Tibial nerve (tissue), 4 donors: Measurements from ENCODE around the gene TMEM225B.

Experiments used
- CTCF ChIP-seq, 5 experiments: fragments of 200-600 bp in 3 of 5; fragments of 450-650 bp in 2 of 5; sonication (generic) in 3 of 5; IDR thresholded peaks; one replicate each; pipeline ENCODE4 v1.5.1; 2016 to 2019; ENCODE audit warnings: antibody characterized with exemption in 5 of 5, mild to moderate bottlenecking in 3 of 5, moderate library complexity in 2 of 5
- EP300 ChIP-seq, 2 donors: sonication (generic); formaldehyde crosslinking; IDR thresholded peaks; one replicate each; pipeline ENCODE4 v1.6.1; 2017; ENCODE audit warnings: antibody characterized with exemption in 2 of 2, mild to moderate bottlenecking in 1 of 2

GRCh38 chr7:99594948-99595745, 2.9 kb upstream of the TMEM225B start:
- no peak for TF ChIP-seq CTCF (IDR thresholded peaks at IDR 0.05)
- TF ChIP-seq EP300 (IDR thresholded peaks at IDR 0.05) = no peak
